DND-41 (cell line): ENCODE results near the gene TNFSF9.

Experiments used
- CTCF ChIP-seq: IDR thresholded peaks from 2 replicates; pipeline ENCODE4 v1.5.1; 2012; ENCODE audit warnings: borderline replicate concordance, low read length, moderate library complexity, mild to moderate bottlenecking; ENCODE audit not compliant: poor library complexity, severe bottlenecking; ENCODE audit errors: extremely low read depth
- EZH2 ChIP-seq: IDR thresholded peaks from 3 replicates; pipeline ENCODE4 v1.6.1; 2012; ENCODE audit warnings: borderline replicate concordance, low read depth, mild to moderate bottlenecking, moderate library complexity, low read length, inconsistent platforms; ENCODE audit not compliant: severe bottlenecking

- TF ChIP-seq CTCF, result no peak
- TF ChIP-seq EZH2, result no peak
These were observed 42.5 kb downstream of the TNFSF9 start for GRCh38 chr19:6573350-6573749.
